Type B pancreatic cell (in vitro differentiated cells): ENCODE data around the gene MUS81. TPM values are rescaled to one million over a fixed set of nuclear protein-coding genes. Genes with fewer than 3 reads are reported as not detected.
A peak's percentile ranks its signal among the peaks of the same experiment; 100 is the strongest.

ENCODE experiments used
- DNase-seq: peaks from one replicate; pipeline ENCODE4 v3.0.0; 2021; ENCODE audit warnings: mixed read lengths; ENCODE audit not compliant: unreplicated experiment; ENCODE audit errors: extremely low spot score
- H3K27ac Mint-ChIP-seq: 2 replicates; pipeline ENCODE4 v1.8.0; 2021; ENCODE audit warnings: mild to moderate bottlenecking, mixed read lengths
- H3K27me3 Mint-ChIP-seq: 2 replicates; pipeline ENCODE4 v1.8.0; 2021; ENCODE audit warnings: mixed read lengths
- H3K36me3 Mint-ChIP-seq: 2 replicates; pipeline ENCODE4 v1.8.0; 2021; ENCODE audit warnings: mixed read lengths
- H3K4me1 Mint-ChIP-seq: one replicate; pipeline ENCODE4 v1.8.0; 2021; ENCODE audit warnings: mixed read lengths; ENCODE audit not compliant: unreplicated experiment
- H3K4me3 Mint-ChIP-seq: 2 replicates; pipeline ENCODE4 v1.8.0; 2021; ENCODE audit warnings: mild to moderate bottlenecking, mixed read lengths
- H3K9me3 Mint-ChIP-seq: 2 replicates; pipeline ENCODE4 v1.8.0; 2021; ENCODE audit warnings: mixed read lengths
- total RNA-seq: library from RNA; stranded (reverse); gene quantifications from 2 replicates; pipeline ENCODE4 v1.2.1, GENCODE V29; 2021; ENCODE audit warnings: low replicate concordance
- TF ChIP-seq, protein P1 (sequence below): fragments of 200-600 bp; sonication (generic); conservative IDR thresholded peaks from 2 replicates; pipeline ENCODE4 v1.5.0; 2021; ENCODE audit warnings: antibody characterized with exemption, mild to moderate bottlenecking

Gene MUS81
- total RNA-seq, 1 donor from 2014 or later: 67.9 TPM

DNA sequence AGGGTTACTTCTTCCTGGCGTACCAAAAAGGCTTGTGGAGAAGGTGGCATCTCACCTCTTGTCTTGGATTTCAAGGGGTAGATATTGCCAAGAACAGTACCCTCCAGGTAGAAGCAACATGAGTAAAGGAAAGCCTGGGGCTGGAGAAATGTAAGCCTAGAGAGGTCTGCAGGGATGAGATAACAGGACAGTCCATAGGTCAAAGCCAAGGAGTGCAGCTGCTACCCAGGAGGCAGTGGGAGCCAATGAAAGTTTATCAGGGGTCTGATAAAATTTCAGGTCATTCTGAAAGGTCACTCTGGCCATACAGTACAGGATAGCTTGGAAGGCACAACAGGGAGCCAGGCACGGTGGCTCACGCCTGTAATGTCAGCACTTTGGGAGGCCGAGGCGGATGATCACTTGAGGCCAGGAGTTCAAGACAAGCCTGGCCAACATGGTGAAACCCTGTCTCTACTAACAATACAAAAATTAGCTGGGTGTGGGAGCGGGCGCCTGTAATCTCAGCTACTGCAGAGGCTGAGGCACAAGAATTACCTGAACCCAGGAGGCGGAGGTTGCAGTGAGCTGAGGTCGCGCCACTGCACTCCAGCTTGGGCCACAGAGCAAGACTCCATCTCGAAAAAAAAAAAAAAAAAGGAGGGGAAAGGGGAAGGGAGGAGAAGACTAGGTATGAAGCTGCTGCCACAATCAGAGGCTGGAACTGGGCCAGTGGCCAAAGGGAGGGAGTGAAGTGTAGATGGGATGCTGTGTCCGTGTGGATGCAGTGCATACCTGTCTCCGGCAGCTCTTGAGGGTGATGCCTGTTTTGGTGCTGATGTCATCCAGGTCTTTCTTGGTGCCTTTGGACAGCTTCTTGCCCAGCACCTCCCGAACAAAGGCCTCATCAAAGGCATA, 26.8 kb downstream of the MUS81 start:
- Mint-ChIP-seq H3K9me3 (no peaks in the 10 kb centered on the region), H3K4me3 (peak overlapping the region; percentile 98), H3K27ac (peak overlapping the region; percentile 83), H3K27me3 (peaks cover 8% of the 10 kb centered on the region), H3K36me3 (peaks cover 5% of the 10 kb centered on the region), H3K4me1 (peaks cover 31% of the 10 kb centered on the region)
- TF ChIP-seq, protein P1, sequence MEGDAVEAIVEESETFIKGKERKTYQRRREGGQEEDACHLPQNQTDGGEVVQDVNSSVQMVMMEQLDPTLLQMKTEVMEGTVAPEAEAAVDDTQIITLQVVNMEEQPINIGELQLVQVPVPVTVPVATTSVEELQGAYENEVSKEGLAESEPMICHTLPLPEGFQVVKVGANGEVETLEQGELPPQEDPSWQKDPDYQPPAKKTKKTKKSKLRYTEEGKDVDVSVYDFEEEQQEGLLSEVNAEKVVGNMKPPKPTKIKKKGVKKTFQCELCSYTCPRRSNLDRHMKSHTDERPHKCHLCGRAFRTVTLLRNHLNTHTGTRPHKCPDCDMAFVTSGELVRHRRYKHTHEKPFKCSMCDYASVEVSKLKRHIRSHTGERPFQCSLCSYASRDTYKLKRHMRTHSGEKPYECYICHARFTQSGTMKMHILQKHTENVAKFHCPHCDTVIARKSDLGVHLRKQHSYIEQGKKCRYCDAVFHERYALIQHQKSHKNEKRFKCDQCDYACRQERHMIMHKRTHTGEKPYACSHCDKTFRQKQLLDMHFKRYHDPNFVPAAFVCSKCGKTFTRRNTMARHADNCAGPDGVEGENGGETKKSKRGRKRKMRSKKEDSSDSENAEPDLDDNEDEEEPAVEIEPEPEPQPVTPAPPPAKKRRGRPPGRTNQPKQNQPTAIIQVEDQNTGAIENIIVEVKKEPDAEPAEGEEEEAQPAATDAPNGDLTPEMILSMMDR: no peak
- no peak for DNase-seq

DNA sequence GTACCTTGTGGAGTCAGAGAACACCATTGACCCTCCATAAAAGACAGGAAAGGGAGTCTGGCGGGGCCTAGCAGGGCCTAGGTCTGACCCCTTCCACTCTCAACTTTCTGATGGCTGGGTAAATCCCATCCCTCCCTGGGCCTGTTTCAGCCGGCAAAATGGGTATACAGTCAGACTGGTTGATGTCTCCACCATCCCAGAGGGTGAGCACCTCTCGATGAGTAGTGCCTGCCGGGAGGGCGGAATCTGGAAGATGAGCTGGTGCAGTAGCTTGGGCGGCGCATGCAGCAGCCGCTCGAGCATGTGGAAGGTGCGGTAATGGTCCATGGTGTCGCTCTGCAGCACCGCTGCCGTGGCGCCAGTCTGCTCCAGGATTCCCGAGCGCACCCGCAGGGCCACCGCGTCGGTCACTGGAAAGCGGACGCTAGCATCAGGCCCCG, 27.5 kb downstream of the MUS81 start:
- Mint-ChIP-seq H3K4me3 (peak overlapping the region; percentile 98), H3K27ac (peak overlapping the region; percentile 83)

DNA sequence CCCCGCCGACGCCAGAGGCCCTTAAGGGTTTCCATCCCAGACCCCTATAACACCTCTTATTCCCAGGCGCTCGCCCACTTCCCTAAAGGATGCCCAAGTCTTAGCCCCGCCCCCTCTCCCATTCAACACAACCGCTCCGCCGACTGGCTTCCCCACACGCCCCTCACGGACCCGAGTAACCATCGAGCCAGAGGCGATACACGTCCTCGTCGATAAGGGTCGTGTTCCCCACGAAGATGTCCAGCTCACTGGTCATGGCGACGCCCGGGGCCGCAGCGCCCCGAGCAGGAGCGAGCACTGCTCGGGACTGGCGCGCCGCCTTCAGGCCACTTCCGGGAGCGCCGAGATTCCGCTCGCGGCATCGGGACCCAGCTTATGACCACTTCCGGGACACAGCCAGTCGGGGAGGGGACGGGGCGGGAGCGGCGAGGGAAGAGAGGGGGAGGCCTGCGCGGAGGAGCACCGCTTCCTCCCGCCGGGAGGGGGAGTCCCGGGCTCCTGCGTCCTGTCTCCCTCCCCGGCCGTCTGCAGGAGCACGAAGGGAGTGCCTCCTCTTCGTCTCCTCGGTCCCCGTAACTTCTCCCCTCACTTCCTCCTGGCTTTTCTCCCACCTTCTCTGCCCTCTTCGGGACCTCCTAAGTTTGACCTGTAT, 28.1 kb downstream of the MUS81 start, which contains the start of gene FIBP:
TSS of gene FIBP (minus strand) at position 309 of the 652 bp plus-strand sequence. CDS start at position 256, 53 bp downstream.
- peak within 1 kb of the TSS; percentile 98 for H3K4me3 Mint-ChIP-seq
- H3K27ac Mint-ChIP-seq: peak within 1 kb of the TSS; percentile 83
- H3K9me3 Mint-ChIP-seq: no peaks in the 10 kb centered on the region
- TF ChIP-seq, protein P1: peak; percentile 81
- DNase-seq: peak; percentile 97
- H3K27me3 Mint-ChIP-seq: peaks cover 15% of the 10 kb centered on the region
- H3K36me3 Mint-ChIP-seq: peaks cover 5% of the 10 kb centered on the region
- peaks cover 38% of the 10 kb centered on the region for H3K4me1 Mint-ChIP-seq

More for the DNA sequence above, 27.5 kb downstream of the MUS81 start:
- no peak for DNase-seq
- Mint-ChIP-seq H3K9me3 (no peaks in the 10 kb centered on the region), H3K27me3 (peaks cover 15% of the 10 kb centered on the region), H3K4me1 (peaks cover 37% of the 10 kb centered on the region), H3K36me3 (peaks cover 5% of the 10 kb centered on the region)
- TF ChIP-seq, protein P1: no peak

DNA sequence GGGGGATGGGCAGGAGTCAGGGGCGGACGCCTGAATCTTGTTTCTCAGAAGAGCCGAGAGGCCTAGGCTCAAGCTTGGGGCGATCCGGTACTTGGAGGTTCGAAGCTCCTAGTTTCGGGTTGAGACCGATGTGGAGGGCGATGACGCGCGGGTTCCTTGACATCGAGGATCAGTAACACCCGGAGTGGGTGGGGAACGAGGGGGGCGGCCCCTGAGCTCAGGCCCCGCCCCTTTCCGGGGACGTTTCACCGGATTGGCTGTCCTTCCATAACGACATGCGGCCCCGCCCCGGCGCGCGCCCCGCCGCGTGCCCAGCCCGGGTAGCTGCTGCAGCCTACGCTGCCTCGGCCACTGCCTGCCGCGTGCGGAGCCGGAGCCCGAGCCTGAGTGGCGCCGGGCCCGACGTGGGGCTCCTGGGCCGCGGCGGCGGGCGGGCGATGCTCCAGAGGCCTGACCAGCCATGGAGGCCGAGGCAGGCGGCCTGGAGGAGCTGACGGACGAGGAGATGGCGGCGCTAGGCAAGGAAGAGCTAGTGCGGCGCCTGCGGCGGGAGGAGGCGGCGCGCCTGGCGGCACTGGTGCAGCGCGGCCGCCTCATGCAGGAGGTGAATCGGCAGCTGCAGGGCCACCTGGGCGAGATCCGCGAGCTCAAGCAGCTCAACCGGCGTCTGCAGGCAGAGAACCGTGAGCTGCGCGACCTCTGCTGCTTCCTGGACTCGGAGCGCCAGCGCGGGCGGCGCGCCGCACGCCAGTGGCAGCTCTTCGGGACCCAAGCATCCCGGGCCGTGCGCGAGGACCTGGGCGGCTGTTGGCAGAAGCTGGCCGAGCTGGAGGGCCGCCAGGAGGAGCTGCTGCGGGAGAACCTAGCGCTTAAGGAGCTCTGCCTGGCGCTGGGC, 30.3 kb downstream of the MUS81 start, which contains the start of gene CCDC85B:
TSS of gene CCDC85B (plus strand) at position 350 of the 895 bp plus-strand sequence. CDS start at position 461, 111 bp downstream.
- Mint-ChIP-seq H3K27ac (peak within 1 kb of the TSS; percentile 83), H3K9me3 (no peaks in the 10 kb centered on the region), H3K4me3 (peak within 1 kb of the TSS; percentile 98), H3K27me3 (peaks cover 24% of the 10 kb centered on the region), H3K4me1 (peaks cover 33% of the 10 kb centered on the region), H3K36me3 (no peaks in the 10 kb centered on the region)
- peak; percentile 97 for DNase-seq
- TF ChIP-seq, protein P1: peak; percentile 52
